ENCODE measurements around the gene MKRN2OS. TPM values are rescaled to one million over a fixed set of nuclear protein-coding genes. Genes with fewer than 3 reads are reported as not detected.

Gene MKRN2OS
- polyA plus RNA-seq, 1 donor (not counting 4 experiments of a cell fraction or from before 2014, with no cell fraction given), result 4.0 TPM

DNA sequence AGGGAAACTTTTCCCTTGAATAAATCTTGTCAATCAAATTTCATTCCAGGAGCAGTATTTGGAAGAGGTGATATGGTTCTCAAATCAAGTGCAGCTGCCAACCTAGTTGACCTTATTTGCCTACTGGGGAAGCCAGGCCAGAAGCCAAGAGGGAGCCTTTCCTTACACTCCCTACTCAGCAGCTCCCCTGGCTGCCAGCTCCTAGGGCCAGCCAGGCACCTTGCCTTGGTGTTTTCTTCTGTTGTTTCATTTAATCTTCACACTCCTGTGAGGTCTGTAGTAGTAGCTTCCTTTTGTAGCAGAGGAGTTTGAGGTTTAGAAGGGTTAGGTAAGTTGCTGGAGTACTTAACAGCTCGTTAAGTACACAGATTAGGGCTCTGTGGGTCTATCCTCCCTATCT, 22.6 kb downstream of the MKRN2OS start:
- Histone ChIP-seq H3K9me3 (ENCODE audit: control insufficient read depth, low read depth, low read length) (no peaks in the 10 kb centered on the region), H3K27me3 (ENCODE audit: control insufficient read depth, extremely low read depth, insufficient read depth, low read length) (no peaks in the 10 kb centered on the region), H3K4me3 (ENCODE audit: control insufficient read depth in 2 of 3, extremely low read depth in 1 of 3, insufficient read depth in 2 of 3, low read depth in 1 of 3, low read length in 3 of 3) (no peak overlapping the region), H3K4me2 (ENCODE audit: control insufficient read depth, extremely low read depth, insufficient read depth, low read depth, low read length) (no peak overlapping the region), H3K79me2 (ENCODE audit: control insufficient read depth, insufficient read depth, low read length) (no peaks in the 10 kb centered on the region), H3K36me3 (ENCODE audit: control insufficient read depth in 2 of 2, extremely low read depth in 1 of 2, insufficient read depth in 2 of 2, low read length in 2 of 2) (peaks cover 3 to 16% of the 10 kb centered on the region in 2 experiments), H3K9me1 (ENCODE audit: control insufficient read depth, extremely low read depth, insufficient read depth, low read length) (peaks cover 2% of the 10 kb centered on the region), H3K4me1 (ENCODE audit: control insufficient read depth, extremely low read depth, insufficient read depth, low read length) (no peaks in the 10 kb centered on the region), H4K20me1 (ENCODE audit: control insufficient read depth, extremely low read depth, insufficient read depth, low read length) (no peaks in the 10 kb centered on the region), H2AFZ (ENCODE audit: control insufficient read depth, low read length) (no peak overlapping the region), H3K27ac (ENCODE audit: control insufficient read depth, insufficient read depth, low read length) (no peak overlapping the region), H3K9ac (ENCODE audit: control insufficient read depth, extremely low read depth, insufficient read depth, low read length) (no peak overlapping the region)
- FAIRE-seq (no peak), DNase-seq (ENCODE audit: low read depth, low spot score) (no peak)
- TF ChIP-seq, protein P1, sequence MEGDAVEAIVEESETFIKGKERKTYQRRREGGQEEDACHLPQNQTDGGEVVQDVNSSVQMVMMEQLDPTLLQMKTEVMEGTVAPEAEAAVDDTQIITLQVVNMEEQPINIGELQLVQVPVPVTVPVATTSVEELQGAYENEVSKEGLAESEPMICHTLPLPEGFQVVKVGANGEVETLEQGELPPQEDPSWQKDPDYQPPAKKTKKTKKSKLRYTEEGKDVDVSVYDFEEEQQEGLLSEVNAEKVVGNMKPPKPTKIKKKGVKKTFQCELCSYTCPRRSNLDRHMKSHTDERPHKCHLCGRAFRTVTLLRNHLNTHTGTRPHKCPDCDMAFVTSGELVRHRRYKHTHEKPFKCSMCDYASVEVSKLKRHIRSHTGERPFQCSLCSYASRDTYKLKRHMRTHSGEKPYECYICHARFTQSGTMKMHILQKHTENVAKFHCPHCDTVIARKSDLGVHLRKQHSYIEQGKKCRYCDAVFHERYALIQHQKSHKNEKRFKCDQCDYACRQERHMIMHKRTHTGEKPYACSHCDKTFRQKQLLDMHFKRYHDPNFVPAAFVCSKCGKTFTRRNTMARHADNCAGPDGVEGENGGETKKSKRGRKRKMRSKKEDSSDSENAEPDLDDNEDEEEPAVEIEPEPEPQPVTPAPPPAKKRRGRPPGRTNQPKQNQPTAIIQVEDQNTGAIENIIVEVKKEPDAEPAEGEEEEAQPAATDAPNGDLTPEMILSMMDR (optimal IDR thresholded peaks at IDR 0.05 in 1 of 3, IDR thresholded peaks at IDR 0.05 in 1 of 3, conservative IDR thresholded peaks at IDR 0.05 in 1 of 3; ENCODE audit: extremely low read depth in 1 of 3, insufficient read depth in 2 of 3, low read length in 3 of 3), result no peak
- TF ChIP-seq EZH2 (IDR thresholded peaks at IDR 0.05; ENCODE audit: low read length), result no peak
- dilution Hi-C loops (cut with MboI; ENCODE audit: extremely low pct_ligation_motif_present, low sequenced_read_pairs), result no loop called here

DNA sequence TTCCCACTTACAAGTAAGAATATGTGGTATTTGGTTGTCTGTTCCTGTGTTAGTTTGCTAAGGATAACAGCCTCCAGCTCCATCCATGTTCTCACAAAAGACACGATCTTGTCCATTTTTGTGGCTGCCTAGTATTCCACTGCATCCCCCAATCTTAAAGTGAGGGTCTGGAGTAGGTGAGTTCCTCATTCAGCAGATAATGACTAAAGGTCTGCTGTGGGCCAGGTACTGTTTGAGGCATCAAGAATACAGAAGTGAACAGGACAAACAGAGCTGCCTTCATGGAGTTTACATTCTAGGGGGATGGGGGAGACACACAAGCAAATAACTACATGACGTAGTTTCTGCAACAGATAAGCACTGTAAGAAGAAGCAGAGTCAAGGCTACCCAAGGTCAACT, 24.3 kb downstream of the MKRN2OS start:
- Histone ChIP-seq H3K9me1 (ENCODE audit: control insufficient read depth, extremely low read depth, insufficient read depth, low read length) (peaks cover 2% of the 10 kb centered on the region), H3K4me3 (ENCODE audit: control insufficient read depth in 2 of 3, extremely low read depth in 1 of 3, insufficient read depth in 2 of 3, low read depth in 1 of 3, low read length in 3 of 3) (no peak overlapping the region), H3K9ac (ENCODE audit: control insufficient read depth, extremely low read depth, insufficient read depth, low read length) (no peak overlapping the region), H3K9me3 (ENCODE audit: control insufficient read depth, low read depth, low read length) (no peaks in the 10 kb centered on the region), H4K20me1 (ENCODE audit: control insufficient read depth, extremely low read depth, insufficient read depth, low read length) (no peaks in the 10 kb centered on the region), H3K27ac (ENCODE audit: control insufficient read depth, insufficient read depth, low read length) (no peak overlapping the region), H3K36me3 (ENCODE audit: control insufficient read depth in 2 of 2, extremely low read depth in 1 of 2, insufficient read depth in 2 of 2, low read length in 2 of 2) (peaks cover 3 to 8% of the 10 kb centered on the region in 2 experiments), H3K4me2 (ENCODE audit: control insufficient read depth, extremely low read depth, insufficient read depth, low read depth, low read length) (no peak overlapping the region), H3K27me3 (ENCODE audit: control insufficient read depth, extremely low read depth, insufficient read depth, low read length) (no peaks in the 10 kb centered on the region), H3K4me1 (ENCODE audit: control insufficient read depth, extremely low read depth, insufficient read depth, low read length) (no peaks in the 10 kb centered on the region), H3K79me2 (ENCODE audit: control insufficient read depth, insufficient read depth, low read length) (no peaks in the 10 kb centered on the region), H2AFZ (ENCODE audit: control insufficient read depth, low read length) (no peak overlapping the region)
- FAIRE-seq, result no peak
- DNase-seq (ENCODE audit: low read depth, low spot score), result no peak
- TF ChIP-seq EZH2 (IDR thresholded peaks at IDR 0.05; ENCODE audit: low read length), result no peak
- TF ChIP-seq, protein P1 (optimal IDR thresholded peaks at IDR 0.05 in 1 of 3, IDR thresholded peaks at IDR 0.05 in 1 of 3, conservative IDR thresholded peaks at IDR 0.05 in 1 of 3; ENCODE audit: extremely low read depth in 1 of 3, insufficient read depth in 2 of 3, low read length in 3 of 3), result no peak
- dilution Hi-C loops (cut with MboI; ENCODE audit: extremely low pct_ligation_motif_present, low sequenced_read_pairs), result no loop called here
